Esophagus muscularis mucosa (tissue), 4 donors: ENCODE data around the gene TRIM68. TPM values are rescaled to one million over a fixed set of nuclear protein-coding genes. Genes with fewer than 3 reads are reported as not detected.

ENCODE experiments used
- DNase-seq: peaks from one replicate; pipeline ENCODE4 v3.0.0-alpha.2; 2017; ENCODE audit errors: extremely low spot score
- H3K27ac ChIP-seq, 4 donors: fragments of 200-600 bp; sonication (generic); replicated peaks in 1 of 4; 1 replicate in 3 of 4; 2 replicates in 1 of 4; pipeline ENCODE4 v1.5.1; 2016 to 2019; ENCODE audit warnings: mild to moderate bottlenecking in 1 of 4
- H3K27me3 ChIP-seq, 4 donors: fragments of 200-600 bp; sonication (generic); one replicate each; pipeline versions ENCODE4 v1.5.1 to v1.6.0; 2016 to 2019
- H3K36me3 ChIP-seq, 4 donors: fragments of 200-600 bp; sonication (generic); one replicate each; pipeline ENCODE4 v1.5.1; 2016 to 2019
- H3K4me1 ChIP-seq, 4 donors: fragments of 200-600 bp; sonication (generic); one replicate each; pipeline ENCODE4 v1.5.1; 2016 to 2019
- H3K4me3 ChIP-seq, 4 donors: fragments of 200-600 bp; sonication (generic); 1 replicate in 2 of 4; 2 replicates in 2 of 4; pipeline ENCODE4 v1.5.1; 2016 to 2019; ENCODE audit warnings: mild to moderate bottlenecking in 4 of 4, moderate library complexity in 1 of 4
- H3K9me3 ChIP-seq, 4 donors: fragments of 200-600 bp; sonication (generic); 1 replicate in 3 of 4; 2 replicates in 1 of 4; pipeline ENCODE4 v1.5.1; 2016 to 2019
- EP300 ChIP-seq: sonication (generic); formaldehyde crosslinking; IDR thresholded peaks from one replicate; pipeline ENCODE4 v1.6.1; 2017; ENCODE audit warnings: antibody characterized with exemption
- POLR2A ChIP-seq: fragments of 450-650 bp; IDR thresholded peaks from one replicate; pipeline ENCODE4 v1.6.1; 2017; ENCODE audit warnings: antibody characterized with exemption, moderate library complexity, mild to moderate bottlenecking, low read depth
- POLR2AphosphoS5 ChIP-seq, 2 donors: sonication (generic); formaldehyde crosslinking; IDR thresholded peaks; one replicate each; pipeline ENCODE4 v1.6.1; 2017; ENCODE audit warnings: antibody characterized with exemption in 2 of 2
- WGBS: methylation state at CpG from one replicate; pipeline ENCODE4 v1.1.5; 2018; 5-methylcytosine and 5-hydroxymethylcytosine counted together
- intact Hi-C: fragments of 100-400 bp; cut with DNase I; formaldehyde crosslinking; loops from one replicate; pipeline ENCODE4 v1.15.1; 2023
- total RNA-seq, 4 donors: library from RNA; depleted of rRNA; stranded (reverse); fragments of >200 nt; gene quantifications; one replicate each; pipeline versions ENCODE4 v1.1.0 to v1.2.1, GENCODE V29; 2016
- TF ChIP-seq, protein P1 (sequence below), 3 experiments: fragments of 200-600 bp in 2 of 3; fragments of 450-650 bp in 1 of 3; sonication (generic) in 2 of 3; IDR thresholded peaks; one replicate each; pipeline ENCODE4 v1.5.1; 2017 to 2019; ENCODE audit warnings: antibody characterized with exemption in 3 of 3, mild to moderate bottlenecking in 2 of 3, moderate library complexity in 1 of 3

The TRIM68 gene
- total RNA-seq, 4 donors from 2014 or later: 8.8 to 16.8 (median 11.2) TPM

DNA sequence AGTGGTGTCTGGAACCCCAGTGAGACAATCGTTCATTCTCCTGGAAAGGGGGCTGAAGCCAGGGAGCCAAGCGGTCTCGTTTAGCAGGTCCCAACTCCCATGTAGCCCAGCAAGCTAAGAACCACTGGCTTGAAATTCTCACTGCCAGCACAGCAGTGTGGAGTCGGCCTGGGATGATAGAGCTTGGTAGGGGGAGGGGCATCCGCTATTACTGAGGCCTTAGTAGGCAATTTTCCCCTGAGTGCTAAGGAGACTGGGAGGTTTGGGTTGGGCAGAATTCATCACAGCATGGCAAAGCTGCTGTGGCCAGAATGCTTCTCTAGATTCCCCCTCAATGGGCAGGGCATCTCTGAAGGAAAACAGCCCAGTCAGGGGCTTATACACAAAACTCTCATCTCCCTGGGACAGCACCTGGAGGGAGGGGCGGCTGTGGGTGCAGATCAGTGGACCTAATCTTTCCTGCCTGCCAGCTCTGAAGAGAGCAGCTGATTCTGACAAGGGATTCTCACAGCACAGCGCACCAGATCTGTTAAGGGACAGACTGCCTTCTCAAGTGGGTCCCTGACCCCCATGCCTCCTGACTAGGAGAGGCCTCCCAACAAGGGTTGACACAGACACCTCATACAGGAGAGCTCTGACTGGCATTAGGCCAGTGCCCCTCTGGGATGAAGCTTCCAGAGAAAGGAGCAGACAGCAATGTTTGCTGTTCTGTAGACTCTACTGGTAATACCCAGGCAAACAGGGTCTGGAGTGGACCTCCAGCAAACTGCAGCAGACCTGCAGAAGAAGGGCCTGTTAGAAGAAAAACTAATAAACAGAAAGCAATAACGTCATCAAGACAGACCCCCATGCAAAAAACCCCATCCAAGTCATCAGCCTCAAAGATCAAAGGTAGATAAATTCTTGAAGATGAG lies 48.2 kb downstream of the TRIM68 start:
- H3K4me1 ChIP-seq: no peaks in the 10 kb centered on the region
- no peaks in the 10 kb centered on the region for H3K9me3 ChIP-seq
- peaks cover 0 to 3% (median 0%) of the 10 kb centered on the region in 4 donors for H3K27me3 ChIP-seq
- TF ChIP-seq EP300: no peak
- TF ChIP-seq, protein P1, sequence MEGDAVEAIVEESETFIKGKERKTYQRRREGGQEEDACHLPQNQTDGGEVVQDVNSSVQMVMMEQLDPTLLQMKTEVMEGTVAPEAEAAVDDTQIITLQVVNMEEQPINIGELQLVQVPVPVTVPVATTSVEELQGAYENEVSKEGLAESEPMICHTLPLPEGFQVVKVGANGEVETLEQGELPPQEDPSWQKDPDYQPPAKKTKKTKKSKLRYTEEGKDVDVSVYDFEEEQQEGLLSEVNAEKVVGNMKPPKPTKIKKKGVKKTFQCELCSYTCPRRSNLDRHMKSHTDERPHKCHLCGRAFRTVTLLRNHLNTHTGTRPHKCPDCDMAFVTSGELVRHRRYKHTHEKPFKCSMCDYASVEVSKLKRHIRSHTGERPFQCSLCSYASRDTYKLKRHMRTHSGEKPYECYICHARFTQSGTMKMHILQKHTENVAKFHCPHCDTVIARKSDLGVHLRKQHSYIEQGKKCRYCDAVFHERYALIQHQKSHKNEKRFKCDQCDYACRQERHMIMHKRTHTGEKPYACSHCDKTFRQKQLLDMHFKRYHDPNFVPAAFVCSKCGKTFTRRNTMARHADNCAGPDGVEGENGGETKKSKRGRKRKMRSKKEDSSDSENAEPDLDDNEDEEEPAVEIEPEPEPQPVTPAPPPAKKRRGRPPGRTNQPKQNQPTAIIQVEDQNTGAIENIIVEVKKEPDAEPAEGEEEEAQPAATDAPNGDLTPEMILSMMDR (IDR thresholded peaks at IDR 0.05): no peak
- no peak for TF ChIP-seq POLR2AphosphoS5 (IDR thresholded peaks at IDR 0.05)
- TF ChIP-seq POLR2A: no peak
- WGBS: 83% methylated on average over 6 of the region's 8 CpGs
- no peaks in the 10 kb centered on the region for H3K36me3 ChIP-seq
- intact Hi-C loops: no loop called here
- H3K27ac ChIP-seq: no peak overlapping the region
- no peak overlapping the region for H3K4me3 ChIP-seq
- DNase-seq: no peak

DNA sequence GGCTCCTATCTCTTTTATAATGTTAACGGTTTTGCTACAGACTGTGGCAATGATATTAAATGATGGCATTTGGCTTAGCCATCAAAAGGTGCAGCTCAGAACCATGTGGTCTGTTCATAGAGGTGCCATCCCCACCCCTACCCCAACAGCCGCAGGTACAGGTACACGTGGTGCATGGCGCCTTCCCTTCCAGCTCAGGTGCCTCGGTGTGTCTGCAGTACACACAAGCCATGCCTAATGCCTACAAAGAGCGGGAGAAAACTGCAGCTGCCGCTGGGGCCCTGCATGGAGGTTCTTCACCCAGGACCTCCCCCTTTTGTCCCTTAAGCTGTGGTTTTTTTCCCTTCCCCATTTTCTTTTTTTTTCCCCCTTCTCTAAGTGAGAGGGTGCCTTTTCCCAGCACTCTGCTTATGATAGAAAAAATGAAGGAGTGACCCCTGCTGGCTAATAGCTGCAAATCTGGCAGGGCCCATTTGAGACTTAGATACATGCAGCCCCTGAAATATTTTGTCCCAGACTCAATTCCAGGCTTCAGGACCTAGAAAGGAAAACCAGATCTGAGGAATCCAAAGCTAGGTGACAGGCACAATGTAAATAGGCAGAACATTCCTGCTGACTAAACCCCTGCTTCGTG lies 56.6 kb downstream of the TRIM68 start:
- DNase-seq: no peak
- 79% methylated on average over 8 of the region's 8 CpGs for WGBS

More for the DNA sequence above, 56.6 kb downstream of the TRIM68 start:
- Histone ChIP-seq H3K4me1 (no peaks in the 10 kb centered on the region), H3K36me3 (no peaks in the 10 kb centered on the region), H3K4me3 (no peak overlapping the region), H3K27me3 (peaks cover 0 to 4% (median 0%) of the 10 kb centered on the region in 4 donors), H3K9me3 (peaks cover 0 to 32% (median 13%) of the 10 kb centered on the region in 4 donors), H3K27ac (no peak overlapping the region)
- intact Hi-C loops: no loop called here
- TF ChIP-seq, protein P1 (IDR thresholded peaks at IDR 0.05): no peak
- TF ChIP-seq EP300 (no peak), POLR2A (no peak), POLR2AphosphoS5 (IDR thresholded peaks at IDR 0.05) (no peak)

Other genes starting within 250 kb of the TRIM68 start
- gene OR52B4, start 239.8 kb downstream of the TRIM68 start, total RNA-seq: not detected
- gene TRIM21, start 214.5 kb downstream of the TRIM68 start, total RNA-seq: 10 to 100 TPM; 16.6 to 22.0 (median 18.1) TPM
- not detected for gene OR52K2, start 158.9 kb downstream of the TRIM68 start, total RNA-seq
- under 1 TPM in 1 of 4 donors, not detected in 3; 0.11 TPM for gene OR52K1, start 125.6 kb downstream of the TRIM68 start, total RNA-seq
- gene OR52M1, start 63.0 kb downstream of the TRIM68 start, total RNA-seq: not detected
- gene OR52I2, start 26.5 kb downstream of the TRIM68 start, total RNA-seq: not detected
- not detected for gene OR52I1, start 14.2 kb downstream of the TRIM68 start, total RNA-seq
- not detected for gene OR51D1, start 29.2 kb upstream of the TRIM68 start, total RNA-seq
- 1 to 10 TPM in 2 of 4 donors, under 1 TPM in 1, not detected in 1; 0.33 to 1.3 (median 1.2) TPM for gene OR51E1, start 35.8 kb upstream of the TRIM68 start, total RNA-seq
- gene OR51E2, start 89.6 kb upstream of the TRIM68 start, total RNA-seq: 1 to 10 TPM in 2 of 4 donors, under 1 TPM in 2; under 0.01 to 1.8 (median 0.72) TPM
- gene MMP26, start 96.6 kb upstream of the TRIM68 start, total RNA-seq: not detected
- not detected for gene OR51F1, start 161.7 kb upstream of the TRIM68 start, total RNA-seq
- gene OR52R1, start 196.1 kb upstream of the TRIM68 start, total RNA-seq: not detected
- gene OR51F2, start 213.1 kb upstream of the TRIM68 start, total RNA-seq: not detected
- gene OR51S1, start 241.0 kb upstream of the TRIM68 start, total RNA-seq: not detected